ENCODE measurements around the gene FRY. TPM values are rescaled to one million over a fixed set of nuclear protein-coding genes. Genes with fewer than 3 reads are reported as not detected.

FRY gene
- total RNA-seq, 1 donor from 2014 or later, result 83.6 TPM

DNA sequence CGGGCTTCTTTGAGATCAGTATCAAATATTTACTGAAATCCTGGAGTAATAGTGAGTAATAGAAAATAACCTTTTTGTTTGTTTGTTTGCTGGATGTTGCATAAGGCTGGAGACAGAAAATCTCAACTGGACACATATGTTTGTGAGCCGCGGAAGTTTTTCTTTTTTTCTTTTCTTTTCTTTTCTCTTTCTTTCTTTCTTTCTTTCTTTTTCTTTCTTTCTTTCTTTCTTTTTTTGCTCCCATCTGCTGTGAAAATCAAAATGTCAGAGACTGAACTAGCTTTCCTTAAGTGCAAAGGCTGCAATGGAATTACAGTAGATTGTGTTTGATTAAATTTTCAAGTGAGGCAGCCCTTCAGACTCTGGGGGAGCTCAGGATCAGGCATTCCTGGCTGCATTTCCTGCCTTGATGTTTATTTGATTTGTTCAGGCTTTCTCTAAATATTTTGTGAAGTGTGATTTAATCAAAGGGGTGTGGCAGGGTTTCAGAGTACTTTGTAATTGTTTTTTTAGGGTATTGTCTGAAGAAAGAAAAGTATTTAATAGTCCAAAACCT, 319 bp downstream of the FRY start:
- H3K36me3 Mint-ChIP-seq (ENCODE audit: unreplicated experiment), result no peaks in the 10 kb centered on the region
- H3K4me3 Mint-ChIP-seq (ENCODE audit: unreplicated experiment), result peak overlapping the region; percentile 92
- TF ChIP-seq, protein P1, sequence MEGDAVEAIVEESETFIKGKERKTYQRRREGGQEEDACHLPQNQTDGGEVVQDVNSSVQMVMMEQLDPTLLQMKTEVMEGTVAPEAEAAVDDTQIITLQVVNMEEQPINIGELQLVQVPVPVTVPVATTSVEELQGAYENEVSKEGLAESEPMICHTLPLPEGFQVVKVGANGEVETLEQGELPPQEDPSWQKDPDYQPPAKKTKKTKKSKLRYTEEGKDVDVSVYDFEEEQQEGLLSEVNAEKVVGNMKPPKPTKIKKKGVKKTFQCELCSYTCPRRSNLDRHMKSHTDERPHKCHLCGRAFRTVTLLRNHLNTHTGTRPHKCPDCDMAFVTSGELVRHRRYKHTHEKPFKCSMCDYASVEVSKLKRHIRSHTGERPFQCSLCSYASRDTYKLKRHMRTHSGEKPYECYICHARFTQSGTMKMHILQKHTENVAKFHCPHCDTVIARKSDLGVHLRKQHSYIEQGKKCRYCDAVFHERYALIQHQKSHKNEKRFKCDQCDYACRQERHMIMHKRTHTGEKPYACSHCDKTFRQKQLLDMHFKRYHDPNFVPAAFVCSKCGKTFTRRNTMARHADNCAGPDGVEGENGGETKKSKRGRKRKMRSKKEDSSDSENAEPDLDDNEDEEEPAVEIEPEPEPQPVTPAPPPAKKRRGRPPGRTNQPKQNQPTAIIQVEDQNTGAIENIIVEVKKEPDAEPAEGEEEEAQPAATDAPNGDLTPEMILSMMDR (IDR thresholded peaks at IDR 0.05; ENCODE audit: partially characterized antibody, unreplicated experiment), result no peak
- H3K9me3 Mint-ChIP-seq (ENCODE audit: unreplicated experiment), result peaks cover 7% of the 10 kb centered on the region
- peak overlapping the region; percentile 92 for H3K27ac Mint-ChIP-seq (ENCODE audit: unreplicated experiment)
- DNase-seq, result no peak
- peaks cover 9% of the 10 kb centered on the region for H3K27me3 Mint-ChIP-seq (ENCODE audit: unreplicated experiment)
- peaks cover 23% of the 10 kb centered on the region for H3K4me1 Mint-ChIP-seq (ENCODE audit: low read depth, unreplicated experiment)

DNA sequence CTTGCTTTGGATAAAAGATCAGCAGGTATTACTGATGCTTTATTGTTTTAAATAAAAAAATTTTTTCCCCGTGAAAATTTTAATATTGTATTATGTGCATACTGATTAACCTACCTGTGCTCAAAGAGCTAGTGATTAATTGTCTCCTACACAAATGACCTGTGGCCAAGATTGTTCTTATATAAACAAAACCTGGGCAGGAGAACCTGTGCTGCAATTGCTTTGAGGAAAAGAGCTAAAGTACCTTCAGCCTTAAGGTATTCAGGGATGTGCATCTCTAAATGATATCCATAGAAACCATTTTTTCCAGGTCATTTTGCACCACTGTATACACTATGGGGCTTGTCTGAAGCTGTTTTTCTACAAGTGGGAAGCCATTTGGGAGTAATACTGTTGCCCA, 1.2 kb downstream of the FRY start:
- peak overlapping the region; percentile 92 for H3K4me3 Mint-ChIP-seq (ENCODE audit: unreplicated experiment)

DNA sequence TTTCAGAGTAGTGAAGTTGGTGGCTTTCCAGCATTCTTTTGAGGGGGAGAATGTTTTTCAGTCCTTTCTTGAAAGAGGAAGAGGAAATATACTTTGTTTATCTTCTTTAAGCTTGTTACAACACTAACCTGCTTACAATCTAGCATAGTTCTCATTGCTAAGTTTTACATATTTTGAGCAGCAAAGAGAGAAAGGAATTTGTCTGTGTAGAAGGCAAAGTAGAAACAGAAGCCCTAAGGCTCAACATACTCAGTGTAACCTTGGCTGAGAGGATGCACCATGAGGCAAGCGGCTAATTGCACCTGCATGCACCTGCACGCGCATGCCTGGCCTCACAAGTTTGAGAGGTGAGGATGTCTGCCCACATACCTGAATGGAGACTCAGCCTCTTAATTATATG, 2.2 kb downstream of the FRY start:
- Mint-ChIP-seq H3K9me3 (ENCODE audit: unreplicated experiment) (peaks cover 7% of the 10 kb centered on the region), H3K4me1 (ENCODE audit: low read depth, unreplicated experiment) (peaks cover 16% of the 10 kb centered on the region), H3K36me3 (ENCODE audit: unreplicated experiment) (no peaks in the 10 kb centered on the region), H3K27ac (ENCODE audit: unreplicated experiment) (no peak overlapping the region), H3K4me3 (ENCODE audit: unreplicated experiment) (no peak overlapping the region), H3K27me3 (ENCODE audit: unreplicated experiment) (peaks cover 9% of the 10 kb centered on the region)
- DNase-seq, result no peak
- TF ChIP-seq, protein P1 (IDR thresholded peaks at IDR 0.05; ENCODE audit: partially characterized antibody, unreplicated experiment), result no peak

More for the DNA sequence above, 1.2 kb downstream of the FRY start:
- H3K9me3 Mint-ChIP-seq (ENCODE audit: unreplicated experiment), result peaks cover 7% of the 10 kb centered on the region
- DNase-seq, result no peak
- TF ChIP-seq, protein P1 (IDR thresholded peaks at IDR 0.05; ENCODE audit: partially characterized antibody, unreplicated experiment), result no peak
- H3K4me1 Mint-ChIP-seq (ENCODE audit: low read depth, unreplicated experiment), result peaks cover 20% of the 10 kb centered on the region
- peaks cover 9% of the 10 kb centered on the region for H3K27me3 Mint-ChIP-seq (ENCODE audit: unreplicated experiment)
- H3K27ac Mint-ChIP-seq (ENCODE audit: unreplicated experiment), result no peak overlapping the region
- H3K36me3 Mint-ChIP-seq (ENCODE audit: unreplicated experiment), result no peaks in the 10 kb centered on the region

DNA sequence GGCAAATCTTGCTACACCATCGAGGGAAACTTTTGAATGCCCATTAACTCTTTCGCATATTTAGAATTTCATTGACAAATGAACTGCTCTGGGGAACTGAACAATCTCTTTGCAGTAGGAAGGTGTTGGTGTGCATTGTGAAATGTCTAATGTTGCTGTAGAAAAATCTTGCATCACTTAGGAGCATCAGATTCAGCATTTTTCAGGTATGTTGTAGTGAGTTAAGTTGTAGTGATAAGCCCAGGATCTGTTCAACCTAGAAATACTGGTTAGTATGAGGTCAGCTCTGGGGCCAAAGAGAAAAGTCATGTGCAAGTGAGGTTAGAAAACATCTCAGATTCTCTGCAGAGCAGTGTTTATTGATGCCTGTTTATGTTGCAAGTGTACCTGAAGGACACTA, 4.1 kb downstream of the FRY start:
- Mint-ChIP-seq H3K36me3 (ENCODE audit: unreplicated experiment) (no peaks in the 10 kb centered on the region), H3K4me3 (ENCODE audit: unreplicated experiment) (no peak overlapping the region), H3K4me1 (ENCODE audit: low read depth, unreplicated experiment) (peaks cover 14% of the 10 kb centered on the region), H3K9me3 (ENCODE audit: unreplicated experiment) (peaks cover 6% of the 10 kb centered on the region), H3K27me3 (ENCODE audit: unreplicated experiment) (peaks cover 7% of the 10 kb centered on the region), H3K27ac (ENCODE audit: unreplicated experiment) (no peak overlapping the region)
- TF ChIP-seq, protein P1 (IDR thresholded peaks at IDR 0.05; ENCODE audit: partially characterized antibody, unreplicated experiment), result no peak
- no peak for DNase-seq

GRCh38 chr13:32036126-32036695, 4.6 kb downstream of the FRY start:
- H3K27me3 Mint-ChIP-seq (ENCODE audit: unreplicated experiment), result peaks cover 5% of the 10 kb centered on the region
- no peak overlapping the region for H3K4me3 Mint-ChIP-seq (ENCODE audit: unreplicated experiment)
- TF ChIP-seq, protein P1 (IDR thresholded peaks at IDR 0.05; ENCODE audit: partially characterized antibody, unreplicated experiment), result no peak
- no peaks in the 10 kb centered on the region for H3K36me3 Mint-ChIP-seq (ENCODE audit: unreplicated experiment)
- H3K9me3 Mint-ChIP-seq (ENCODE audit: unreplicated experiment), result peaks cover 4% of the 10 kb centered on the region
- no peak overlapping the region for H3K27ac Mint-ChIP-seq (ENCODE audit: unreplicated experiment)
- peaks cover 12% of the 10 kb centered on the region for H3K4me1 Mint-ChIP-seq (ENCODE audit: low read depth, unreplicated experiment)
- no peak for DNase-seq
